Liver (tissue), 3 donors: ENCODE results near the gene AFMID.

Experiments used
- EGR1 ChIP-seq, 2 donors: IDR thresholded peaks; 2 replicates each; pipeline ENCODE4 v1.6.1; 2016 to 2018; ENCODE audit warnings: antibody characterized with exemption in 2 of 2, low read depth in 2 of 2
- FOXA1 ChIP-seq: IDR thresholded peaks from 2 replicates; pipeline ENCODE4 v1.6.1; 2016; ENCODE audit warnings: antibody characterized with exemption
- GABPA ChIP-seq, 2 donors: IDR thresholded peaks in 1 of 2; conservative IDR thresholded peaks in 1 of 2; 2 replicates each; pipeline ENCODE4 v1.6.1; 2016; ENCODE audit warnings: antibody characterized with exemption in 2 of 2, mild to moderate bottlenecking in 1 of 2, moderate library complexity in 1 of 2
- HNF4G ChIP-seq: IDR thresholded peaks from 2 replicates; pipeline ENCODE4 v1.6.1; 2016; ENCODE audit warnings: antibody characterized with exemption
- JUND ChIP-seq, 2 donors: IDR thresholded peaks; 2 replicates each; pipeline ENCODE4 v1.6.1; 2016; ENCODE audit warnings: antibody characterized with exemption in 2 of 2
- REST ChIP-seq: IDR thresholded peaks from 2 replicates; pipeline ENCODE4 v1.6.1; 2016; ENCODE audit warnings: antibody characterized with exemption, mild to moderate bottlenecking
- RXRA ChIP-seq, 2 donors: IDR thresholded peaks; 2 replicates each; pipeline ENCODE4 v1.6.1; 2017 to 2018; ENCODE audit warnings: antibody characterized with exemption in 2 of 2, mild to moderate bottlenecking in 1 of 2
- TAF1 ChIP-seq: conservative IDR thresholded peaks from 2 replicates; pipeline ENCODE4 v1.6.1; 2016; ENCODE audit warnings: antibody characterized with exemption, mild to moderate bottlenecking
- YY1 ChIP-seq: IDR thresholded peaks from 2 replicates; pipeline ENCODE4 v1.6.1; 2016; ENCODE audit warnings: antibody characterized with exemption, mild to moderate bottlenecking
- TF ChIP-seq, protein P1 (sequence below): fragments of 150-350 bp; IDR thresholded peaks from 2 replicates; pipeline ENCODE4 v1.5.1; 2017; ENCODE audit warnings: improper control_type of control experiment, low read depth, low read length; ENCODE audit not compliant: missing input control
- TF ChIP-seq, protein P2 (sequence below): IDR thresholded peaks from 2 replicates; pipeline ENCODE4 v1.6.1; 2016; ENCODE audit warnings: antibody characterized with exemption
- TF ChIP-seq, protein P3 (sequence below): IDR thresholded peaks from 2 replicates; pipeline ENCODE4 v1.6.1; 2016; ENCODE audit warnings: antibody characterized with exemption
- TF ChIP-seq, protein P4 (sequence below): IDR thresholded peaks from 2 replicates; pipeline ENCODE4 v1.6.1; 2016; ENCODE audit warnings: antibody characterized with exemption
- donor health status: healthy.
- donor health status: healthy.

DNA sequence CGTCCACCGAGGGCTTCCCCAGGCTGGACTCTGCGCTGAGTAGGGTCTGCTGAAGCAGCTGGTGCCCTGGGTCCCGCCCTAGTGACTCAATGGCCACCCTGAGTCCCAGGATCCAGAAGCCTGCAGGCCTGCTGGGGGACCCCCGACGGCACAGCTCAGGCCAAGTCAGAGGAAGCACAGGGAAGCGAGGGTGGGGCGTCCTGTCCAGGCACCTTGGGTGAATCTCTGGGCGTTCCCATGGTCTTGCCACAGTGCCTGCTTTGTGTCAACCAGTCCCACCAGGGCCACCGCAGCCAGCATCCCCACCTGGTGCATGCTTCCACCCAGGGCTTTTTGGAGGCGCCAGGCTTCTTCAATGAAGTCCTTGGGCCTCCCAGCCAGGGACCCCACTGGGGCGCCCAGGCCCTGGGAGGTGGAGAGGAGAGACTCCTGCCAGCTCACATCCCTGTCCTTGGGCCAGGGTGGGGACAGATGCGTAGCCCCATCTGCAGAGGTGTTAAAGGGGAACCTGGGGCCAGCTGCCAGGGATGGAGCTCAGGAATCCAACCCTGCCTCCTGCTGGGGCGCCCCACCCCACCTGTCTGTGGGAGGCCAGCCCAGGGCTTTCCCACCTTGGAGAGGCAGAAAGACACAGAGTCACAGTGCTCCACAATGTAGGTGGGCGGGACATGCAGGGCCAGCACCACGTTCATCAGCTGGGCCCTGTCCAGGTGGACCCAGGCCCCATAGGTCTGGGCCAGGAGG, 62.1 kb downstream of the AFMID start:
- TF ChIP-seq, protein P1, sequence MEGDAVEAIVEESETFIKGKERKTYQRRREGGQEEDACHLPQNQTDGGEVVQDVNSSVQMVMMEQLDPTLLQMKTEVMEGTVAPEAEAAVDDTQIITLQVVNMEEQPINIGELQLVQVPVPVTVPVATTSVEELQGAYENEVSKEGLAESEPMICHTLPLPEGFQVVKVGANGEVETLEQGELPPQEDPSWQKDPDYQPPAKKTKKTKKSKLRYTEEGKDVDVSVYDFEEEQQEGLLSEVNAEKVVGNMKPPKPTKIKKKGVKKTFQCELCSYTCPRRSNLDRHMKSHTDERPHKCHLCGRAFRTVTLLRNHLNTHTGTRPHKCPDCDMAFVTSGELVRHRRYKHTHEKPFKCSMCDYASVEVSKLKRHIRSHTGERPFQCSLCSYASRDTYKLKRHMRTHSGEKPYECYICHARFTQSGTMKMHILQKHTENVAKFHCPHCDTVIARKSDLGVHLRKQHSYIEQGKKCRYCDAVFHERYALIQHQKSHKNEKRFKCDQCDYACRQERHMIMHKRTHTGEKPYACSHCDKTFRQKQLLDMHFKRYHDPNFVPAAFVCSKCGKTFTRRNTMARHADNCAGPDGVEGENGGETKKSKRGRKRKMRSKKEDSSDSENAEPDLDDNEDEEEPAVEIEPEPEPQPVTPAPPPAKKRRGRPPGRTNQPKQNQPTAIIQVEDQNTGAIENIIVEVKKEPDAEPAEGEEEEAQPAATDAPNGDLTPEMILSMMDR = no peak
- TF ChIP-seq EGR1 (IDR thresholded peaks at IDR 0.05; ENCODE audit: low read depth in 2 of 2) (no peak), GABPA (IDR thresholded peaks at IDR 0.05 in 1 of 2, conservative IDR thresholded peaks at IDR 0.05 in 1 of 2) (no peak), YY1 (no peak), REST (no peak), FOXA1 (no peak), JUND (IDR thresholded peaks at IDR 0.05) (no peak), HNF4G (no peak), TAF1 (no peak), RXRA (IDR thresholded peaks at IDR 0.05) (no peak)
- TF ChIP-seq, protein P2, sequence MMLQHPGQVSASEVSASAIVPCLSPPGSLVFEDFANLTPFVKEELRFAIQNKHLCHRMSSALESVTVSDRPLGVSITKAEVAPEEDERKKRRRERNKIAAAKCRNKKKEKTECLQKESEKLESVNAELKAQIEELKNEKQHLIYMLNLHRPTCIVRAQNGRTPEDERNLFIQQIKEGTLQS = no peak
- TF ChIP-seq, protein P3, sequence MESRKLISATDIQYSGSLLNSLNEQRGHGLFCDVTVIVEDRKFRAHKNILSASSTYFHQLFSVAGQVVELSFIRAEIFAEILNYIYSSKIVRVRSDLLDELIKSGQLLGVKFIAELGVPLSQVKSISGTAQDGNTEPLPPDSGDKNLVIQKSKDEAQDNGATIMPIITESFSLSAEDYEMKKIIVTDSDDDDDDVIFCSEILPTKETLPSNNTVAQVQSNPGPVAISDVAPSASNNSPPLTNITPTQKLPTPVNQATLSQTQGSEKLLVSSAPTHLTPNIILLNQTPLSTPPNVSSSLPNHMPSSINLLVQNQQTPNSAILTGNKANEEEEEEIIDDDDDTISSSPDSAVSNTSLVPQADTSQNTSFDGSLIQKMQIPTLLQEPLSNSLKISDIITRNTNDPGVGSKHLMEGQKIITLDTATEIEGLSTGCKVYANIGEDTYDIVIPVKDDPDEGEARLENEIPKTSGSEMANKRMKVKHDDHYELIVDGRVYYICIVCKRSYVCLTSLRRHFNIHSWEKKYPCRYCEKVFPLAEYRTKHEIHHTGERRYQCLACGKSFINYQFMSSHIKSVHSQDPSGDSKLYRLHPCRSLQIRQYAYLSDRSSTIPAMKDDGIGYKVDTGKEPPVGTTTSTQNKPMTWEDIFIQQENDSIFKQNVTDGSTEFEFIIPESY = no peak
- TF ChIP-seq, protein P4, sequence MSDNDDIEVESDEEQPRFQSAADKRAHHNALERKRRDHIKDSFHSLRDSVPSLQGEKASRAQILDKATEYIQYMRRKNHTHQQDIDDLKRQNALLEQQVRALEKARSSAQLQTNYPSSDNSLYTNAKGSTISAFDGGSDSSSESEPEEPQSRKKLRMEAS = no peak
